Hepatocyte (in vitro differentiated cells): ENCODE results near the gene ST6GALNAC2.

Experiments
- CTCF ChIP-seq: fragments of 200-600 bp; sonication (generic); IDR thresholded peaks from 2 replicates; pipeline ENCODE4 v1.5.1; 2016; ENCODE audit warnings: antibody characterized with exemption, mild to moderate bottlenecking; ENCODE audit not compliant: poor library complexity
- EZH2 ChIP-seq: fragments of 200-600 bp; sonication (generic); IDR thresholded peaks from 2 replicates; pipeline ENCODE4 v1.6.1; 2016; ENCODE audit warnings: antibody characterized with exemption, mild to moderate bottlenecking, borderline replicate concordance
- EZH2phosphoT487 ChIP-seq: fragments of 200-600 bp; sonication (generic); IDR thresholded peaks from one replicate; pipeline ENCODE4 v1.6.1; 2018; ENCODE audit warnings: antibody characterized with exemption, mild to moderate bottlenecking, low read depth, moderate library complexity; ENCODE audit not compliant: unreplicated experiment, severe bottlenecking

DNA sequence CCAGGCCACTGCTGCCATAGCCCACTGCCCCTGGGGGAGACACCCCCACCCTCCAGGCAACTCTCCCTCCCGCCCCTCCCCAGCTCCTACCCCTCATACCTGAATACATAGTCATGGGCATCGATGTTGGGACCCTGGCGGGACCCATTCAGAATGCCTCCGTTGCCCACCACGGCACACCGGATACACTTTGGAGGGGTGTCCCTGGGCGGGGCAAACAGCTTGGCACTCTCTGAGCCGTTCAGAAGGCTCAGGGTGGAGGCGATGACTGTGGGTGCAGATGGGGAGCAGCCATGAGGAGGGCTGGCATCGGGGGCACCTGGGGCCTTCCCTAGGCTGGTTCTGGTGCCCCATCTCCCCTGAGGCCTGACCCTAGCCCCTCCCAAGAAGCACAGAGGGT, 12.6 kb downstream of the ST6GALNAC2 start:
- TF ChIP-seq CTCF, result no peak
- TF ChIP-seq EZH2, result no peak
- TF ChIP-seq EZH2phosphoT487, result no peak
